ENCODE data around the gene LACTB. TPM values are rescaled to one million over a fixed set of nuclear protein-coding genes. Genes with fewer than 3 reads are reported as not detected.
"Not testable (repeated sequence)": the region's sequence is repeated elsewhere in the genome, so short reads cannot be mapped to it uniquely, and the experiment has no call there.

The LACTB gene
- polyA plus RNA-seq, 3 donors = 17.0 to 19.3 (median 18.1) TPM

DNA sequence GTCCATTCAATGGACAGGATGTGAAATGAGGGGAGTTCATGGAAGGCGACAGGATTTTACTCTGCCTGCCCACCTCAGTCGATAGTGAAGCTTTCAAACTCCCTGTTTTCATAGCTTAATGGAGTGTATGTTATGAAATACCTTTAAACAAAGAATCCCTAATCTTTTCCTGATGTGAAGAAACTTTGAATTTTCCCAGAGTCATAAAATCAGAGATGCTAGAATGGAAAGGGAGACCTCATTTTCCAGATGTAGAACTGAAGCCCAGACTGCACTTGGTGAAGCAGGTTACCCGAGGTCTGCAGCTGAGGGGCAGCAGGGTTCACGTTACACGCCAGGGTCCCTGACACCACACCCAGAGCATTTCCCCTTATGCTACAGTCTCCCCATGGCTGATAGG is 34.7 kb upstream of the LACTB start:
- no peak for DNase-seq

DNA sequence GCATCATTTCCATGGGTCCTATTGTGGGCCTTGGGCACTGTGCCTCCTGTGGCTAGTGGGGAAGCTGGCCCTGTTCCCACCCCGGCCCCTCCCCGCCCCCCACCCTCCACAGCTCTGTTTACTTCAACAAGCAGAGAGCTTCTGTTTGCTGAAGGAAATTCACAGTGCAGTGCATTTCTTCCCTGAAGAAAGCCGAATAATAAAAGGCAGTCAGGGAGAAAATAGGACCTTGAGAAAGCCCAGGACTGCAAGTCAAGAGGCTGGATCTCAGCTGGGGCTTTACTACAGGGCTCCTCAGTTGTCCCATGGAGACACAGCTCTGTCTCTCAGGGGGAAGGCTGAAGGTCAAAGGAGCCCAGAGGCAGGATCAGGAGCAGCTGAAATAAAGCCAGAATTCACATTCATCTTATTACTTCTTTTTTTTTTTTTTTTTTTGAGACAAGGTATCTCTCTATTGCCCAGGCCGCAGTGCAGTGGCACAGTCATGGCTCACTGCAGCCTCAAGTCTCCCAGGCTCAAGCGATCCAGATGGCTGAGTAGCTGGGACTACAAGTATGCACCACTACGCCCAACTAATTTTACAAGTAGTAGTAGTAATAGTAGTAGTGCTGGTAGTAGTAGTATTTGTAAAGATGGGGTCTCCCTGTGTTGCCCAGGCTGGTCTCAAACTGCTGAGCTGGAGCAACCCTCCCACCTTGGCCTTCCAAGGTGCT is 33.0 kb upstream of the LACTB start:
- DNase-seq = no peak

DNA sequence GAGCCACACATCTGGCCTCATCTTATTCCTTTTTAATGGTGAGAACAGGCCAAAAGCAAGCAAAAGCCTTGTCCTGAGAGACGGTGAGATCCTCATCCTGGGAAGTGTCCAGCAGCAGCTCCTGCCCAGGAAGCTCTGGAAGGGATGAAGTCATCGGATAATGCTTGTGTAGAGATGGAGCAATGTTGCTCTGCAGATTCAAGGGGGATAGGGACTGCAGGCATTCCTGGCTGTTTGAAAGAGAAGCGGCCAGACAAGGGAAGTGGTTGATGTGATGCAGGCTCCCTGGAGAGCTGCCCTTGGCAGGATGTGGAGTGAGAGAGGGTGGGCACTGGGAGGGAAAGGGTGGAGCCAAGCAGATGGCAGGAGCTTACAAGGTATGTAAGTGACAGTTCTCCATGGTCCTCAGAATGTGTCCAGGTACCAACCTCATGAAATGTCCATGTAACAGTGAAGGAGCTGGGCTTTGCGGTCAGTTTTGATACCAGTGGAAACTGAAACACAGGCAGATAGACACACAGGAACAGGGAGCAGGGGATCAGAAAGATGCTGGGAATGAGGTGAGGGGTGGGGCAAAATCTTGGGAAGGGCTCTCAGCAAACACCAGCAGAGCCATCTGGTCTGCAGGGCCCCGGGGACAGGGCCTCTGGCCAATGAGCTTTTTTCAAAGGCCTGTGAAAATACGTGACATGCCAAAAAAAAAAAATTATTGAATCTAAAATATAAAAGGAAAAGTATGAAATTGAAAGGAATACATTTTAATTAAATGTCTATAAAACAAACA is 32.2 kb upstream of the LACTB start:
- no peak for DNase-seq

DNA sequence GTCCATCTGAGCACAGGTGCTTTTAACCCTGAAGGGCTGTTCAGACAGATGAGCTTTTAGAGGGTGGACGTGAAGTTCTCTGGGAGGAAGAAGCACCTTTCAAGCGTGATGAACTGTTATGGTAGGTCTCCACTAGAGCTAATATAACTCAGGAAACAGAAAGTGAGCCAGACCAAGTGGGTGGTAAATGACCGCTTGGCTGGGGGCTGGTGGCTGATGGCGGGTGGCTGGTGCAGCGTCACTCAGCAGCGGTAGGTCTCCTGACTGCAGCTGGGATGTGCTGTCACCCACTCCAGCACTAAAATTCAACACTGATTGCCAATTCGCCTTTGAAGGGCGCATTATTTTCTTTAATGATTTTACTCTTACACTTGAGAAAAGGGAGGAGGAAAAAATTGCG is 31.2 kb upstream of the LACTB start:
- DNase-seq = no peak

- no peak for DNase-seq
Observed at GRCh38 chr15:63090887-63091286, 30.8 kb upstream of the LACTB start.

- no peak for DNase-seq
Observed at GRCh38 chr15:63091679-63092446, 29.8 kb upstream of the LACTB start.

DNA sequence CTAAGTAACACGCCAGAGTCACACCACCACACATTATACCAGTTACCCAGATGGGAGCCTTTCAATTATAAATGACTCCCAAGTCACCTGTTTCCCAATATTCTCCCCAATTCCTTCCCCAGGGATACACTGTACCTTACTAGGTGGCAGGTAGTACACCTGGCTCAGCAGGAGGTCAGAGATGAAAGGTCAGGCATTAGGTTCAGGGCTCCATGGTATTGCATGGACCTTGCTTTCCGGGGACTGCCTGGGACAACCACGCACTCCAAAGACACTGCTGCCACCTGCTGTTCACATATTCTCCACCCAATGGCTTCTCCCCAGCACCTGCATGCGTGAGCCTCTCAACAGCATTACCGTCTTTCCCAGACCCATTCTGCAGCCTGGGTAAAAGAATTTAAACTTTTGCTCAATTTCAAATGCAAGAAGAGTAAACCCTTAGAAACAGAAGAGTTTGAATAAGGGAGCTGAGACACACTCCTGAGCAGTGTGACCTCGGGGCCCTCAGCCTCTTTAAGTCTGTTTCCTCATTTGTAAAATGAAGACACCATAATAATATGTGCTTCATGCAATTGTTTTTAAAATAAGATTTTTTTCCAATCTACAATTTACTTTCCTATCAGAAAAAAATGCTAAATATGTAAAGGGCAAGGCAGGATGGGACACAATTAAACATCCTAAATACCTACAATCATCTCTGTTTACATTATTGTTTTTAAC is 28.0 kb upstream of the LACTB start:
- DNase-seq = peak; percentile 80

- DNase-seq = no peak
Observed at GRCh38 chr15:63094495-63094931, 27.1 kb upstream of the LACTB start.

GRCh38 chr15:63096178-63096577 is 25.5 kb upstream of the LACTB start:
- DNase-seq = no peak

GRCh38 chr15:63098901-63099300 is 22.8 kb upstream of the LACTB start:
- DNase-seq = not testable (repeated sequence)

GRCh38 chr15:63099581-63099980 is 22.1 kb upstream of the LACTB start:
- not testable (repeated sequence) for DNase-seq

GRCh38 chr15:63103416-63103815 is 18.2 kb upstream of the LACTB start:
- DNase-seq = no peak

DNA sequence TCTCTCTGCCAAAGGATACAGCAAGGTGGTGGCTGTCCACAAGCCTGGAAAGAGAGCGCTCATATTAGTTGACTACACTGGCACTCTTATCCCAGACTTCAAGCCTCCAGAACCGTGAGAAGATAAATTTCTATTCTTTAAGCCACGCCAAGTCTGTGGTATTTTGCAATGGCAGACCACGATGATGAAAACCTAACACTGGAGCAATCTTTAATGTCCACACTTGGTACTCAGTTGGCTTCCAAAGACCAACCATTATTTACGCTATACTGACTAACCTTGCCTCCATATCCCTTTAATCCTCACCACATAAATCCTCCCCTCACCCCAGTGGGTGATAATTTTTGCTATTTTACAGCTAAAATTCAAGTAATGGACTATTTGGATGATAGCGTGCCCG is 16.9 kb upstream of the LACTB start:
- no peak for DNase-seq

GRCh38 chr15:63105354-63105753 is 16.3 kb upstream of the LACTB start:
- DNase-seq = not testable (repeated sequence)

DNA sequence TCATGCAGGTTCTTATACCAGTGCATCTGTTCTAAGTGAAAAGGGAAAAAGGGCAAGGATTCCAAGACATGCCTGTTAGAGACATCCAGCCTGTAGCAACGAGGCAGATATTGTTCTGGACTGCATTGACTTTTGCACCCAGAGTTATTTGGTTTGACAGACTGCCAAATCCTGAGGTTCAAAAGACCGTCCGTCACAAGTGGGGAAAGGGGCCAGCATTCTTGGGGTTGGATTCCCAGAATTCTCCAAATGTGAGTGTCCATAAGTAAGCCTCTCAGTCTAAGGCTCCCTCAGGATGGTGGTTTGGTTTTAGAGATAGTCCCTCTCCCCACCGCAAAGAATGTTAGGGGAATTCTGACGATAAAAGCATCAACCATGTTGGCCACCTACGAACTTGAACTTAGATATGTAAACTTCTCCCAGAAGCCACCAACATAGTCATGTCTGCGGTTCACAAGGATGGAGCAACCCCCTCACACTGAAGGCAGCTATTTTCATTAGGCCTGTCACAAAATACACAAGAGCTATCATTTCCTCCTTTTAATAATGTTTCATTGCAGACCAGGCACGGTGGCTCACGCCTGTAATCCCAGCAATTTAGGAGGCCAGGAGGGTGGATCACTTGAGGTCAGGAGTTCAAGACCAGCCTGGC is 13.6 kb upstream of the LACTB start:
- DNase-seq = peak; percentile 72

DNA sequence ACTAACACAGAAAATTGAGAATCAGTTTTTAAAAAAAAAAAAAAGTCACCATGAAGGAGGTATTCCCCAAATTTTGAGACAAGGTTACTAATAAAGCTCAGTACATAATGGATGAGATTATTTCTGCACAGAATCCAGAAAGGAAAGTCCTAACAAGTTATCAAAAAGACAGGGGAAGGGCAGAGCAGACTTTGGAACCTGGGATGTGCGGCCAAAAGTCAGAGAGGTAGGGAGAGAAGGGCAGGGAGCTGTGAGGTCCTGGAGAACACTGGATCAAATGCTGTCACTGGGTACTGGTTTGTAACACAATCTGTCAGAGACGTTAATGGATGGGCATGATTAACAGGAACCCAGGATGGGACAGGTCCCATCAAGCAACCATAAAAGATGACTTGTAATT is 12.2 kb upstream of the LACTB start:
- DNase-seq = no peak

GRCh38 chr15:63109920-63110319 is 11.7 kb upstream of the LACTB start:
- no peak for DNase-seq

DNA sequence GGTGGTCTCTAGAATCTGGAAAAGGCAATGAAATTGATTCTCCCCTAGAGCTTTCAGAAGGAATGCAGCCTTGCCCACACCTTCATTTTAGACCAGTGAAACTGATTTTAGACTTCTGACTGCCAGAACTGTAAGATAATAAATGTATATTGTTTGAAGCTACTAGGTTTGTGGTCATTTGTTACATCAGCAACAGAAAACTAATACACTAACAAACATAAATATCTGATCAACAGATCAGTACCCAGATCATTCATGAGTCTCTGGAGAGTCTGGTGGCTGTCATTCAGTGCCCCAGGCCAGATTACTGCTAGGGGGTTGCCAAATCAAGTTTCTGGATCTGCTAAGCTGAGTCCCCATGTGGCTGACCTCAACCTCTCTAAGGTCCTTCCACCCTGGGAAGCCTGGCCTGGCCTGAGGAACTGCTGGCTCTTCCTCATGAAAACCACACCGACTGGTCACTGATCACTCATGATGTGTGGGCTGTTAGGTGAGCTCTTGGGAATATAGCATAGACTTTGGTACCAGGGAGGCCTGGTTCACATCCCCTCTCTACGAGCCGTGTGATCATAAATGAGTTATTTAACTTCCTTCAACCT is 11.1 kb upstream of the LACTB start:
- no peak for DNase-seq

GRCh38 chr15:63111481-63111880 is 10.2 kb upstream of the LACTB start:
- DNase-seq = no peak

DNA sequence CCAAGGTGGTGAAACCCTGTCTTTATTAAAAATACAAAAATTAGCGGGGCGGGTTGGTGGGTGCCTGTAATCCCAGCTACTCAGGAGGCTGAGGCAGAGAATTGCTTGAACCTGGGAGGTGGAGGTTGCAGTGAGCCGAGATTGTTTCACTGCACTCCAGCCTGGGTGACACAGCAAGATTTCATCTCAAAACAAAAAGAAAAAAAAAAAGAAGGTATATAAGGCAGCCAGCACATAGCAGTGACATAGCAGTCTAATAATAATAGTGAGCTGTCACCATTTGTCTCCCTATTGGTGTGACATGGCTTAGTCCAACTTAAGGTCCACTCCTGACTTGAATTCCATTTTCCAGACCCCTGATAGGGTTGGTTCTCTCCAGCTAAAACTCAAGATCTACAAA is 8.8 kb upstream of the LACTB start:
- no peak for DNase-seq

DNA sequence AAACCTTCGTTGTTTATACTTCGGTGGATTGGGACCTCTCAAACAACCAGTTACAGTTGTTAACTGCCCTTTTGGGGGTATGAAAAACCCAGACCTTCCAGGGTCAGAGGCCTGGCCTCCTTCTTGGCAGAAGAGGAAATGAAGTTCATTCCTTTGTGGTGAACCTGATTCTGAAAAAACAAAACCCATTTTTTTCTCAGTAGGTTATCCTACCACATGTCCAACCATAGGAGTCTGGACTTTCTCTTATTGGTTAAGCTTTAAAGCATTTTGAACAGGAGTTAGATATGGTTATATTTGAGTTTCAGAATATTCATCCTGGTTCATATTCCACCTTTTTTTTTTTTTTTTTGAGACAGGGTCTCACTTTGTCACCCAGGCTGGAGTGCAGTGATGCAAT is 7.2 kb upstream of the LACTB start:
- DNase-seq = no peak
